ENCODE data around the gene FN3K. TPM values are rescaled to one million over a fixed set of nuclear protein-coding genes. Genes with fewer than 3 reads are reported as not detected.

Gene FN3K
- total RNA-seq, 4 donors from 2014 or later, result 13.3 to 45.5 (median 18.7) TPM

- H3K36me3 ChIP-seq, result peaks cover 0 to 11% (median 0%) of the 10 kb centered on the region in 3 donors
- DNase-seq (ENCODE audit: low spot score in 2 of 2), result no peak
- WGBS, 2 donors, result 85 to 91% methylated on average over 8 of the region's 8 CpGs
- peaks cover 0 to 2% (median 0%) of the 10 kb centered on the region in 4 donors for H3K9me3 ChIP-seq
- peaks cover 0 to 13% (median 7%) of the 10 kb centered on the region in 4 donors for H3K4me1 ChIP-seq
- no peak overlapping the region for H3K4me3 ChIP-seq
- no peak for TF ChIP-seq POLR2A (IDR thresholded peaks at IDR 0.05)
- TF ChIP-seq EP300 (IDR thresholded peaks at IDR 0.05), result no peak
- TF ChIP-seq CTCF (IDR thresholded peaks at IDR 0.05), result no peak
- peak overlapping the region in 3 of 4 donors; percentile 15 to 38 (median 21) for H3K27ac ChIP-seq
- H3K27me3 ChIP-seq, result no peaks in the 10 kb centered on the region
These were observed 46.3 kb upstream of the FN3K start for GRCh38 chr17:82689077-82689476.

GRCh38 chr17:82690786-82691489 is 44.5 kb upstream of the FN3K start:
- H3K4me1 ChIP-seq, result peaks cover 0 to 13% (median 7%) of the 10 kb centered on the region in 4 donors
- H3K4me3 ChIP-seq, result no peak overlapping the region
- TF ChIP-seq POLR2A (IDR thresholded peaks at IDR 0.05), result no peak
- peak in 1 of 2 donors; percentile 41 for TF ChIP-seq EP300 (IDR thresholded peaks at IDR 0.05)
- no peak for DNase-seq (ENCODE audit: low spot score in 2 of 2)
- peak overlapping the region; percentile 62 to 93 (median 72) for H3K27ac ChIP-seq
- H3K9me3 ChIP-seq, result peaks cover 0 to 14% (median 0%) of the 10 kb centered on the region in 4 donors
- peaks cover 0 to 24% (median 0%) of the 10 kb centered on the region in 3 donors for H3K36me3 ChIP-seq
- H3K27me3 ChIP-seq, result no peaks in the 10 kb centered on the region
- 52 to 54% methylated on average over 18 of the region's 18 CpGs for WGBS, 2 donors

- 89 to 91% methylated on average over 12 to 13 of the region's 17 CpGs for WGBS, 2 donors
- no peak overlapping the region for H3K4me3 ChIP-seq
- peaks cover 0 to 24% (median 0%) of the 10 kb centered on the region in 3 donors for H3K36me3 ChIP-seq
- TF ChIP-seq EP300 (IDR thresholded peaks at IDR 0.05) (no peak), POLR2A (IDR thresholded peaks at IDR 0.05) (no peak), CTCF (IDR thresholded peaks at IDR 0.05) (no peak)
- no peak for DNase-seq (ENCODE audit: low spot score in 2 of 2)
- H3K4me1 ChIP-seq, result peaks cover 0 to 15% (median 7%) of the 10 kb centered on the region in 4 donors
- no peaks in the 10 kb centered on the region for H3K27me3 ChIP-seq
- H3K27ac ChIP-seq, result peak overlapping the region; percentile 62 to 93 (median 72)
- H3K9me3 ChIP-seq, result peaks cover 0 to 14% (median 0%) of the 10 kb centered on the region in 4 donors
These were observed 43.7 kb upstream of the FN3K start for GRCh38 chr17:82691714-82692113.

GRCh38 chr17:82692268-82692667 is 43.1 kb upstream of the FN3K start:
- TF ChIP-seq CTCF (IDR thresholded peaks at IDR 0.05), result no peak
- TF ChIP-seq POLR2A (IDR thresholded peaks at IDR 0.05), result no peak
- no peak for TF ChIP-seq EP300 (IDR thresholded peaks at IDR 0.05)

DNA sequence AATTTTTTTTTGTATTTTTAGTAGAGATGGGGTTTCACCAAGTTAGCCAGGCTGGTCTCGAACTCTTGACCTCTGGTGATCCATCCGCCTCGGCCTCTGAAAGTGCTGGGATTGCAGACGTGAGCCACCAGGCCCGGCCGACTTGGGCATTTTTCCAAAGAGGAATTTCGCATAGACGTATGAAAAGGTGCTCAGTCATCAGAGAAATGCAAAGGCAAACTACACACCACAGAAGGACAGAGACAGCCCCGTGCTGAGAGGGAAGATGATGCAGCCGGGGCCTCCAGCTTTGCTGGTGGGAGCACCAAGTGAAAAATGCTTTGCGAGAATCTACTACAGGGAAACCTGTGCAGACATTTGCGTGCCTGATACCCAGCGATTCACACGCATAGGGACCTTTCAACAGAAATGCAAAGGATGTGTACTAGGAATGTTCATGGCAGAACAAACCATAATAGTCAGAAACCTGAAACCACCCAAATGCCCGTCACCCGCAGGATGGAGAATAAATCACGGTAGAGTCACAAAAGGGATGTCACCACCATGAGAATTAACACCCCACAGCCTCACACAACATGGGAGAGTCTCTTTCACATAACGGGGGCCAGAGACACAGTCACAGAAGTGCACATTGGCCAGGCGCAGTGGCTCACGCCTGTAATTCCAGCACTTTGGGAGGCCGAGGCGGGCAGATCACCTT is 42.1 kb upstream of the FN3K start:
- H3K4me3 ChIP-seq, result no peak overlapping the region
- no peaks in the 10 kb centered on the region for H3K27me3 ChIP-seq
- TF ChIP-seq POLR2A (IDR thresholded peaks at IDR 0.05) (no peak), CTCF (IDR thresholded peaks at IDR 0.05) (no peak), EP300 (IDR thresholded peaks at IDR 0.05) (no peak)
- WGBS, 2 donors, result 89 to 91% methylated on average over 22 of the region's 22 CpGs
- H3K4me1 ChIP-seq, result peaks cover 0 to 27% (median 15%) of the 10 kb centered on the region in 4 donors
- peaks cover 0 to 14% (median 0%) of the 10 kb centered on the region in 4 donors for H3K9me3 ChIP-seq
- DNase-seq (ENCODE audit: low spot score in 2 of 2), result no peak
- H3K27ac ChIP-seq, result no peak overlapping the region
- H3K36me3 ChIP-seq, result peaks cover 0 to 24% (median 0%) of the 10 kb centered on the region in 3 donors

More at GRCh38 chr17:82692268-82692667, 43.1 kb upstream of the FN3K start:
- Histone ChIP-seq H3K4me3 (no peak overlapping the region), H3K27me3 (no peaks in the 10 kb centered on the region), H3K4me1 (peaks cover 0 to 20% (median 12%) of the 10 kb centered on the region in 4 donors), H3K9me3 (peaks cover 0 to 14% (median 0%) of the 10 kb centered on the region in 4 donors), H3K36me3 (peaks cover 0 to 24% (median 0%) of the 10 kb centered on the region in 3 donors), H3K27ac (peak overlapping the region in 2 of 4 donors; percentile 1 to 93)
- 86% methylated on average over 15 of the region's 16 CpGs for WGBS, 2 donors
- no peak for DNase-seq (ENCODE audit: low spot score in 2 of 2)

All from tibial nerve (tissue), 4 donors.